ENCODE data around the gene TAX1BP3.

TAX1BP3 gene

DNA sequence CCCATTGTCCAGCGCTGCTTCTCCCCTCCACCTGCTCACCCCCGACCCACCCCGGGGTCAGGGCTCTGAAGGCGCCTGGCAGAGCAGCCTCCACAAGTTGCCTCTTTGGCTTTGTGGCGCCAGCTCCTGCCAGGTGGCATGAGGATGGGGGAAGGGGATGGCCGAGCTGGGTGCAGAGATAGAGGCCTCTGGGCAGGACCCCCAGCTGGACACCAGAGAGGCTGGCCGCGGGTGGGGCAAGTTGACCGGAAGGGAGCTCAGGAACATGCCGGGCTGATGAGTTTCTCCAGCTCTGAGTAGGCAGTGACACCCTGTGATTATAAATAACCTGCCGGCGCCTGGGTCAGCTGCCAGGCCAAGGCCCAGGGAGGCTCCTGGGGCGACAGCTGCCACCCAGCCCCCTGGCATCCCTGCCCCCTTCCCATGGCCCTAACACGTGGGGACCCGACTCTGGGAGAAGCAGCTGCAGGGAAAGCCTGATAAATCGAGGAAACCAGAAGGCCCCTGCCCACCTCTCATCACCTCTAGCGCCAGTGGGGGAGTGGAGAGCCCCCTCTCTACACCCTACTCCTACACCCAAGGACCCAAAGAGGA lies 26.8 kb upstream of the TAX1BP3 start:
- no peaks in the 10 kb centered on the region for H3K9me3 ChIP-seq (ENCODE audit: control insufficient read depth, insufficient read depth, low read depth, low read length)
- no peaks in the 10 kb centered on the region; a peak in 1 of 3 replicates for H3K36me3 ChIP-seq (ENCODE audit: control insufficient read depth in 2 of 2, insufficient read depth in 1 of 2, low read length in 2 of 2)
- ChIA-PET POLR2A (interaction anchor here (1.1 to 2.0 kb wide), 2 partner anchors 28 to 59 kb away, joined by 4 read pairs; partner anchors contain the start of genes CTNS, HASPIN and SHPK), CTCF (interaction anchor here (0.5 to 1.1 kb wide), 3 partner anchors 12 to 112 kb away, joined by 3 to 8 read pairs (median 3); no protein-coding TSS in a partner anchor)
- TF ChIP-seq GLIS1 (tag by site-specific recombination; IDR thresholded peaks at IDR 0.05) = 0 out of 2 replicates have a peak, but pooled peaks have one; percentile 9
- TF ChIP-seq ZNF654 (tag by site-specific recombination; IDR thresholded peaks at IDR 0.05; ENCODE audit: low read depth) = no peak
- no peaks in the 10 kb centered on the region; the same call in 1 of the 2 replicates for H3K4me1 ChIP-seq (ENCODE audit: control insufficient read depth, insufficient read depth, low read length)
- peak overlapping the region; percentile 41 for H3K4me3 ChIP-seq (ENCODE audit: low read depth, low read length)
- no peak overlapping the region for H3K27ac ChIP-seq (ENCODE audit: extremely low read depth, low read depth, low read length)

DNA sequence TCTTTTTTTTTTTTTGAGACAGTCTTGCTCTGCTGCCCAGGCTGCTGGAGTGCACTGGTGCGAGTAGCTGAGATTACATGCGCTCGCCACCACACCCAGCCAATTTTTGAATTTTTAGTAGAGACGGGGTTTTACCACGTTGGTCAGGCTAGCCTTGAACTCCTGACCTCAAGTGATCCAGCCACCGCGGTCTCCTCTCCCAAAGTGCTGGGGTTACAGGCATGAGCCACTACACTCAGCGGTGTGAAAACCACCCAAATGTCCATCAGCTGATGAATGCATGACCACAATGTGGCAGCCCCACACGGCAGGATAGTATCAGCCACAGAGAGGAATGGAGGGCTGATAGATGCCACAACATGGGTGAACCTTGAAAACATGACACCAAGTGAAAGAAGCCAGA lies 25.5 kb upstream of the TAX1BP3 start:
- Histone ChIP-seq H3K4me1 (ENCODE audit: control insufficient read depth, insufficient read depth, low read length) (no peaks in the 10 kb centered on the region; the same call in 1 of the 2 replicates), H3K36me3 (ENCODE audit: control insufficient read depth in 2 of 2, insufficient read depth in 1 of 2, low read length in 2 of 2) (no peaks in the 10 kb centered on the region; a peak in 1 of 3 replicates), H3K9me3 (ENCODE audit: control insufficient read depth, insufficient read depth, low read depth, low read length) (no peaks in the 10 kb centered on the region), H3K27ac (ENCODE audit: extremely low read depth, low read depth, low read length) (no peak overlapping the region), H3K4me3 (ENCODE audit: low read depth, low read length) (no peak overlapping the region)
- TF ChIP-seq, protein P1, sequence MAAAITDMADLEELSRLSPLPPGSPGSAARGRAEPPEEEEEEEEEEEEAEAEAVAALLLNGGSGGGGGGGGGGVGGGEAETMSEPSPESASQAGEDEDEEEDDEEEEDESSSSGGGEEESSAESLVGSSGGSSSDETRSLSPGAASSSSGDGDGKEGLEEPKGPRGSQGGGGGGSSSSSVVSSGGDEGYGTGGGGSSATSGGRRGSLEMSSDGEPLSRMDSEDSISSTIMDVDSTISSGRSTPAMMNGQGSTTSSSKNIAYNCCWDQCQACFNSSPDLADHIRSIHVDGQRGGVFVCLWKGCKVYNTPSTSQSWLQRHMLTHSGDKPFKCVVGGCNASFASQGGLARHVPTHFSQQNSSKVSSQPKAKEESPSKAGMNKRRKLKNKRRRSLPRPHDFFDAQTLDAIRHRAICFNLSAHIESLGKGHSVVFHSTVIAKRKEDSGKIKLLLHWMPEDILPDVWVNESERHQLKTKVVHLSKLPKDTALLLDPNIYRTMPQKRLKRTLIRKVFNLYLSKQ (tag by site-specific recombination; IDR thresholded peaks at IDR 0.05; ENCODE audit: borderline replicate concordance) = no peak
- TF ChIP-seq ZNF610 (tag by site-specific recombination; IDR thresholded peaks at IDR 0.05; ENCODE audit: borderline replicate concordance) (no peak), ZNF670 (tag by site-specific recombination; IDR thresholded peaks at IDR 0.05; ENCODE audit: low read depth) (no peak), ZNF600 (tag by site-specific recombination; IDR thresholded peaks at IDR 0.05) (no peak), ZNF423 (tag by site-specific recombination; IDR thresholded peaks at IDR 0.05) (no peak), TCF7L2 (IDR thresholded peaks at IDR 0.05; ENCODE audit: borderline replicate concordance, low read depth, low read length) (no peak), SCRT1 (tag by site-specific recombination; IDR thresholded peaks at IDR 0.05; ENCODE audit: borderline replicate concordance) (no peak), ZNF266 (tag by site-specific recombination; IDR thresholded peaks at IDR 0.05; ENCODE audit: low read depth) (no peak), GLIS1 (tag by site-specific recombination; IDR thresholded peaks at IDR 0.05) (no peak), ZNF354C (tag by site-specific recombination; IDR thresholded peaks at IDR 0.05; ENCODE audit: borderline replicate concordance, low read depth) (no peak), ZNF274 (IDR thresholded peaks at IDR 0.05; ENCODE audit: low read length) (no peak), ZNF274 (tag by site-specific recombination; IDR thresholded peaks at IDR 0.05; ENCODE audit: borderline replicate concordance) (no peak), OSR2 (tag by site-specific recombination; IDR thresholded peaks at IDR 0.05) (no peak), IKZF3 (tag by site-specific recombination; IDR thresholded peaks at IDR 0.05) (no peak), ZBTB7A (tag by site-specific recombination; IDR thresholded peaks at IDR 0.05; ENCODE audit: low read depth) (no peak)
- POLR2A ChIA-PET = interaction anchor here (1.5 kb wide), 1 partner anchor 30 kb away, joined by 3 read pairs; the partner anchor contains the start of gene HASPIN
- CTCF ChIA-PET = interaction anchor here (0.6 to 0.7 kb wide), 2 partner anchors 11 to 535 kb away, joined by 3 read pairs; no protein-coding TSS in a partner anchor

- CTCF ChIA-PET = no interaction called here
- H3K27ac ChIP-seq (ENCODE audit: extremely low read depth, low read depth, low read length) = no peak overlapping the region
- no peak overlapping the region for H3K4me3 ChIP-seq (ENCODE audit: low read depth, low read length)
- no peaks in the 10 kb centered on the region for H3K9me3 ChIP-seq (ENCODE audit: control insufficient read depth, insufficient read depth, low read depth, low read length)
- POLR2A ChIA-PET = interaction anchor here (1.5 kb wide), 1 partner anchor 31 kb away, joined by 3 read pairs; the partner anchor contains the start of gene HASPIN
- H3K4me1 ChIP-seq (ENCODE audit: control insufficient read depth, insufficient read depth, low read length) = no peaks in the 10 kb centered on the region; the same call in 1 of the 2 replicates
- no peaks in the 10 kb centered on the region; a peak in 1 of 3 replicates for H3K36me3 ChIP-seq (ENCODE audit: control insufficient read depth in 2 of 2, insufficient read depth in 1 of 2, low read length in 2 of 2)
- no peak for TF ChIP-seq IKZF3 (tag by site-specific recombination; IDR thresholded peaks at IDR 0.05)
- TF ChIP-seq ZIC2 (tag by site-specific recombination; IDR thresholded peaks at IDR 0.05) = no peak
- TF ChIP-seq ZNF621 (tag by site-specific recombination; IDR thresholded peaks at IDR 0.05) = no peak
- TF ChIP-seq ZNF555 (tag by site-specific recombination; conservative IDR thresholded peaks at IDR 0.05) = no peak
- TF ChIP-seq TRIM28 (IDR thresholded peaks at IDR 0.05; ENCODE audit: borderline replicate concordance, low read length) = no peak
- TF ChIP-seq, protein P2, sequence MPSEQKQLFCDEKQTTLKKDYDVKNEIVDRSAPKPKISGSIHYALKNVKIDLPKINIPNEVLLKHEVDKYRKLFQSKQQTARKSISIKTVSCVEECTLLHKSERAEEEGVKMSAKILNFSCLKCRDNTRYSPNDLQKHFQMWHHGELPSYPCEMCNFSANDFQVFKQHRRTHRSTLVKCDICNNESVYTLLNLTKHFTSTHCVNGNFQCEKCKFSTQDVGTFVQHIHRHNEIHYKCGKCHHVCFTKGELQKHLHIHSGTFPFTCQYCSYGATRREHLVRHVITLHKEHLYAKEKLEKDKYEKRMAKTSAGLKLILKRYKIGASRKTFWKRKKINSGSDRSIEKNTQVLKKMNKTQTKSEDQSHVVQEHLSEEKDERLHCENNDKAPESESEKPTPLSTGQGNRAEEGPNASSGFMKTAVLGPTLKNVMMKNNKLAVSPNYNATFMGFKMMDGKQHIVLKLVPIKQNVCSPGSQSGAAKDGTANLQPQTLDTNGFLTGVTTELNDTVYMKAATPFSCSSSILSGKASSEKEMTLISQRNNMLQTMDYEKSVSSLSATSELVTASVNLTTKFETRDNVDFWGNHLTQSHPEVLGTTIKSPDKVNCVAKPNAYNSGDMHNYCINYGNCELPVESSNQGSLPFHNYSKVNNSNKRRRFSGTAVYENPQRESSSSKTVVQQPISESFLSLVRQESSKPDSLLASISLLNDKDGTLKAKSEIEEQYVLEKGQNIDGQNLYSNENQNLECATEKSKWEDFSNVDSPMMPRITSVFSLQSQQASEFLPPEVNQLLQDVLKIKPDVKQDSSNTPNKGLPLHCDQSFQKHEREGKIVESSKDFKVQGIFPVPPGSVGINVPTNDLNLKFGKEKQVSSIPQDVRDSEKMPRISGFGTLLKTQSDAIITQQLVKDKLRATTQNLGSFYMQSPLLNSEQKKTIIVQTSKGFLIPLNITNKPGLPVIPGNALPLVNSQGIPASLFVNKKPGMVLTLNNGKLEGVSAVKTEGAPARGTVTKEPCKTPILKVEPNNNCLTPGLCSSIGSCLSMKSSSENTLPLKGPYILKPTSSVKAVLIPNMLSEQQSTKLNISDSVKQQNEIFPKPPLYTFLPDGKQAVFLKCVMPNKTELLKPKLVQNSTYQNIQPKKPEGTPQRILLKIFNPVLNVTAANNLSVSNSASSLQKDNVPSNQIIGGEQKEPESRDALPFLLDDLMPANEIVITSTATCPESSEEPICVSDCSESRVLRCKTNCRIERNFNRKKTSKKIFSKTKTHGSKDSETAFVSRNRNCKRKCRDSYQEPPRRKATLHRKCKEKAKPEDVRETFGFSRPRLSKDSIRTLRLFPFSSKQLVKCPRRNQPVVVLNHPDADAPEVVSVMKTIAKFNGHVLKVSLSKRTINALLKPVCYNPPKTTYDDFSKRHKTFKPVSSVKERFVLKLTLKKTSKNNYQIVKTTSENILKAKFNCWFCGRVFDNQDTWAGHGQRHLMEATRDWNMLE (tag by site-specific recombination; conservative IDR thresholded peaks at IDR 0.05; ENCODE audit: low read depth) = no peak
- no peak for TF ChIP-seq ZNF174 (tag by site-specific recombination; IDR thresholded peaks at IDR 0.05)
- no peak for TF ChIP-seq ZNF223 (tag by site-specific recombination; IDR thresholded peaks at IDR 0.05)
- TF ChIP-seq KLF8 (tag by site-specific recombination; IDR thresholded peaks at IDR 0.05) = 0 out of 2 replicates have a peak, but pooled peaks have one; percentile 18
- TF ChIP-seq ZBTB17 (tag by site-specific recombination; IDR thresholded peaks at IDR 0.05) = no peak
- TF ChIP-seq PRDM1 (tag by site-specific recombination; IDR thresholded peaks at IDR 0.05) = no peak
Observed at GRCh38 chr17:3693141-3693540, 24.8 kb upstream of the TAX1BP3 start.

Data from HEK293 (cell line).